Measurements from ENCODE around the gene DUSP16.
"Not testable (repeated sequence)": the region's sequence is repeated elsewhere in the genome, so short reads cannot be mapped to it uniquely, and the experiment has no call there.

Gene DUSP16

DNA sequence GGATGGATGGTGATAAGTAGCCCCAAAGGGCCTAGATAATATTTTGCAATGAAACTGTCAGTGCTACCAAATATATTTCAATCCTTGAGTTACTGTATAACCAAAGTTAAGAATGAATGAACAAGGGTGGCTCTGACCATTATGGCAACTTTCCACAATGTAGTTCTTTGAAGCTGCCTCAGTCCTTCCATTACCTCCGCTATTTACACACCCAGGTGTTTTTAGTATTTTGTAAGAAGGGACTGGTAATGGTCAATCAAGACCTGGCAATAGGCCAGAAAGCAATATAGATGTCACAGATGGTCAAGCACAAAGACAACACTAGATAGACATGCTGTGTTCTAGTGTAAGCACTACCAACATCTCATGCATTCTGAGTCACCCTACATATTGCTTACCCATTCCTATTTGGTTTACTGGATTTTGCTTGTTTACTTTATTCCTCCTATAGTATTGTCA lies 16.3 kb downstream of the DUSP16 start:
- no peak for DNase-seq (ENCODE audit: low read depth)

DNA sequence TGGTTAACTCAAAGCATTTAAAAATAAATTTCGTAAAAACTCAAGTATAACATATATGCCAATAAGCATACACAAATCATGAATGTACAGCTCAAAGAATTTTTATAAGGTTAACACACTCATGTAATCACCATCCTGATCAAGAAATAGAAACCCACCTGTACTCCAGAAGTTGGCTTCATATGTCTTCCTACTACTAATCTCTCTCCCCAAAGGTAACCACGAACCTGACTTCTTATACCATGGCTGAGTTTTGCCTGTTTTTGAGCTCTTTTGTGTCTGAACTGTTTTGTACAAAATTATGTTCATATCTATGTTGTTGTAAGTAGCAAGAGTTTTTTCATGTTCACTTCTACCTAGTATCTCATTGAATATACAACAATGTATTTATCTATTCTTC lies 18.7 kb downstream of the DUSP16 start:
- no peak for DNase-seq (ENCODE audit: low read depth)

DNA sequence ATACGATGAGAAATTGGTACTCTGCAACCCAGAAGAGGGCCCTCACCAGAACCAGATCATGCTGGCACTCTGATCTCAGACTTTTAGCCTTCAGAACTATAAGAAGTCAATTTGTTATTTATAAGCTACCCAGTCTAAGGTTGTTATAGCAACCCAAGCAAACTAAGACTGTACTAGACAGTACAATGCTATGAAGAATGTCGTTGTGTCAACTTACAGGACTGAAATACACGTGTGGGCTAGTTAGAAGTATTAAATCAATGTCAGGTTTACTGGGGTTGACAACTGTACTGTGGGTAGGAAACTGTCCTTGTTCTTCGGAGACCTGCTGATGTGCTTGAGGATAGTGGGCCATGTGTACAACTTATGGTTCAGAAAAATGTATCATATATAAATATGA lies 19.7 kb downstream of the DUSP16 start:
- no peak for DNase-seq (ENCODE audit: low read depth)

DNA sequence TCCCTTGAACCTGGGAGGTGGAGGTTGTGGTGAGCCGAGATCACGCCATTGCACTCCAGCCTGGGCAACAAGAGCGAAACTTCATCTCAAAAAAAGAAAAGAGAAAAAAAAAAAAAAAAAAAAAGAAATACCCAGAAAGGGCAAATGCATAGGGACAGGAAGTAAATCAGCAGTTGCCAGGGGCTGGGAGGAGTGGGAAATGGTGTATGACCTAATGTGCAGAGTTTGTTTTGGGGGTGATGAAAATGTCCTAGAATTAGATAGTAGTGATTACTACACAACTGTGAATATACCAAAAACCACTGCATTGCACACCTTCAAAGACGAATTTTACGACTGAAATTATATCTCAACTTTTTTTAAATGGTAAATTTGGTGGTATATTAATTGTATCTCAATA lies 20.4 kb downstream of the DUSP16 start:
- DNase-seq (ENCODE audit: low read depth): no peak

DNA sequence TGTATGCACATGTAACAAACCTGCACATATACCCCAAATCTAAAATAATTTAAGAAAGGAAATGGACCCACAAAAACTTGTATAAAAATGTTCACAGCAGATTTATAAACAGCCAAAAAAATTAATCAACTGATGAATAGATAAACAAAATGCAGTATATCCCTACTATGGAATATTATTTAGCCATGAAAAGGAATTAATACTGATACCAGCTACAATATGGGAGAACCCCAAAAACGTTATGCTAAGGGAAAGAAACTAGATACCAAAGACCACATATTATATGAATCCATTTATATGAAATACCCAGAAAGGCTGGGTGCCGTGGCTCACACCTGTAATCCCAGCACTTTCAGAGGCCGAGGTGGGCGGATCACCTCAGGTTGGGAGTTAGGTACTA lies 20.9 kb downstream of the DUSP16 start:
- no peak for DNase-seq (ENCODE audit: low read depth)

DNA sequence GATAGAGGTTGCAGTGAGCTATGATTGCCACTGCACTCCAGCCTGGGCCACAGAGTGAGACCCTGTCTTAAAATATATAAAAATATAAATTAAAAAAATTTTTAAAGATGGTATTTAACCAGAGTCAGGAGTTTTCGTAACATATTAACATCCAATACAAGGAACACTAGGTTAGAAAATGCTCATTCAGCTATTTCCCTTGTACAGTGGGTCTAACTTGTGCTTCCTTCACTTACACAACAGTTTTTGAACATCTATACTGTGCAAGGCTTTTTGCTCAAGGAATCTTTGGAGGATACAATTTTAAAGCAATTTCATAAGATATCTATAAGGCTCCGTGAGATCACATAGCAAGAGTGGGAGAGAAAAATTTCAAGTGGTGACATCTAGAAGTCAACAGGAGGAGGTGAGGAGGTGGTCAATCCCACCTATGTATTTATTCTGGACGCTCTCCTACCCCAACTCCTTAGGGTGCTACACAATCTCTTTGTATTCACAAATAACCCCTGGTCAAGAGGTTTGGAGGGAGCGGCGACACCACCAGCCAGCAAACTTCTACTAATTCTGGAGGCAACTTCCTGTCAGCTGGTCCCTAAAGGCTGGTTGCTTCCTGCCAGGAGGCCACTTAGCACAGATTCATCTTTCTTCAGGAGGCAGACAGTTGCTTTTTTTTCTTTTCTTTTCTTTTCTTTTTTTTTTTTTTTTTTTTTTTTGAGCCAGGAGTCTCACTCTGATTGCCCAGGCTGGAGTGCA lies 22.2 kb downstream of the DUSP16 start:
- DNase-seq (ENCODE audit: low read depth): no peak

DNA sequence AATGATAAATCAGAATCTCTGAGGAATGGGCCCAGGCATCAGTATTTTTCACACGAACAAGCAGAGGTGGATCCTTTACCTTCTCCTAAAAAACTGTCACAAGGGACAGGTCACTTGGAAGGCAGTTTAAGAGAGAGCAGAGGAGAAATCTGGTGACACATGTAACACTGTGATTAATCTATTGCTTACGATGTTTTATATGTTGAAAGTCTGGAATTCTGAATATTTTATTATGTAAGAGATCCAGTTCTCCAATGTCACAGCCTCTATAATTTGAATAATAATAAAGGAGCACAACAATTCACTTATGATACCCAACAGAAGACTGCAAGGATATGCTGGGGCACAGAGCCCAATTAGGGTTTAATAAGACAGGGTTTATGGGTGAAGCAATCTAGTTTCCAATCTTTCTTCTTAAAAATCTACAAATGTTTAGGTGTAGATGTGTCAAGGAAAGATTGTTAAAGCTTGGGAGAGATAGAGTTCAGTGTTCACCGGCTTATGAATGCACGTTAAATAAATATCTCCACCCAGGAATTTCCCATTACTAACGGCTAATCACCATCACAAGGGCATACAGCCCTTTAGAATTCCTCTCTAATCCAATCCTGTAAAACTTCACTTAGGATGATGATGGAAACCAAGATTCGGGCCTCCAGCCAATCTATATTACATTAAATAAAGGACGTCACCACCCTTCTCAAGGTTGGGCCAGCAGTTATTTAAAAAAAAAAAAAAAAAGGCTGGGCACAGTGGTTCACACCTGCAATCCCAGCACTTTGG lies 23.4 kb downstream of the DUSP16 start:
- DNase-seq (ENCODE audit: low read depth): no peak

DNA sequence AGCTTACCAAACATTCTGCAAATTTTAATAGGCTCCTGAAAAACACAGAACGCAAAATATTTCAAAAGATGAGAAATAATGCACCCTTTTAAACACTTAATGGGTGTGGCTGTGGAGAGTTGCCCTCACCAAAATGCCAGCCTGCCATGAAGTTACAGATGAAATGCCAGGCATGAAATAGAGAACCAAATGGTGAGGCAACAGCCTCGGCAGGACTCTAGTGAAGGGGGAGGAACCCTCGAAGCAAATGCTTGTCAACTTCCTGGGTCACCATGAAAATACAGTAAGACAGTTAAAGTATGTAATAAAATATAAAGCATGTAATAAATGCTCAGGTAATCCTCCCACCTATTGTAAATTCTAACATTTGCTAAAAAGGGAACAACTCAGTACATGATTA lies 24.1 kb downstream of the DUSP16 start:
- DNase-seq (ENCODE audit: low read depth): no peak

DNA sequence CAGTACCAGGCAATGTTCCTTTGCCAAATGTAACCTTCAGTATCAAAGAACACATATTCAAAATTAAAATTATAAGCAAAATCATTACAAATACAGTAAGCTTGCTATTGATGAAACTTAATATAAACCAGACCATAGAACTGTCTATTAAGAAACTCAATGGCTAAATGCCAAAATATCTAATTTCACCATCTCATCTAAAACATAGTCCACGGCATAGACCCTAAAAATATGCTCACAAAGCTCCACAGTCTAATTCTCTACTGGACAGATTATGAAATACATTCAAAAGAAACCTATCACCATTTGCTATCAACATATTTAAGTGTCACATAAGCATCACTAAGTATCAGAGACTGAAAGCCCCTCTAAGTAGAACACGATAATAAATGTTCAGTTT lies 25.2 kb downstream of the DUSP16 start:
- no peak for DNase-seq (ENCODE audit: low read depth)

DNA sequence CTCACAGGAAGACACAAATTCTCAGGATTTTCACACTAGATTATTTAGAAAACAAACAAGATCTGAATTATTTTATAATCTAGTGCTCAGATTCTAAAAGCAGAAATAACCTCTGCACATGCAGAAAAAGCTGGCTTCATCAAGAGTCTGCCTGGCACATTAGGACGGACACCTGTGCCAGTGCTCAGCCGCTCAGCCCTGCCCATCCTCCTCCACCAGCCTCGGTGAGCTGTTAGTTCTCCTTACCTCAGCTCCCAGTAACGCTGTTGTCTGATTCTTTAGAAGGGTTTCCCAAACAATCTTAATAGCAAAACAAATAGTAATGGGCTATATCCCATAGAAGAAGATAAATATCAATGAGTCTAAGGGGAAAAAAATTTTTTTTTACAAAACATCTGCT lies 27.7 kb downstream of the DUSP16 start:
- no peak for DNase-seq (ENCODE audit: low read depth)

DNA sequence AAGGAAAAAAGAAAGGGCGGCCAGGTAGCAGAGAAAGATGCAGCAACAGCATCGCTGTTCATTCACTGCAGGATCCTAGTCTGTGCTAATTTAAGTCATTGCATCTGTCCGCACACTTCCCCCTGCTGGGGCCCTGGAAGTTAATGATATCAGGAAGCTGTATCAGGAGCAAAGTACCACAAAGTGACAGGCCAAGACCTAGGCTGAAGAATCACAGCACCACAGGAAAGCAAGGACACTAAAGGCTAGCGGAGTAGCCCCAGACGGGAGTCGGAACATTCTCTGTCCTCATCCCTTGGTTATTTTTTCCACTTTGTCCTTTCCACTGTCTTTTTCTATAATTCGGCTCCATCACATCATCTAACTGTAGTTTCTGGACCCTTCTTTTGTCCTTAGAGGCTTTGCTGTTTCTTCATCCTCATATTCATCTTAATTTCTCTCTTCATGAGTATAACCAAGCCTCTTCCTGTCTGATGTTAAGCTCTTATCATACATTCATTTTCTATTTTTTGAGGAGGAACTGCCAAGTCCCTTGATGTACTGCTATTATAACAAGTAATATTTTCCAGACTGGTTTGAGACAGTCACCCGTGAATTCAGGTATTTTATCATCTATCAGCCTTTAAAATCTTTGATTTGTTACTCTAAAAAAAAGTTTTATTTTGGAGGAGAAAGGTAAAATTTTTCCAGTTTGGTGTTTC lies 28.3 kb downstream of the DUSP16 start:
- no peak for DNase-seq (ENCODE audit: low read depth)

DNA sequence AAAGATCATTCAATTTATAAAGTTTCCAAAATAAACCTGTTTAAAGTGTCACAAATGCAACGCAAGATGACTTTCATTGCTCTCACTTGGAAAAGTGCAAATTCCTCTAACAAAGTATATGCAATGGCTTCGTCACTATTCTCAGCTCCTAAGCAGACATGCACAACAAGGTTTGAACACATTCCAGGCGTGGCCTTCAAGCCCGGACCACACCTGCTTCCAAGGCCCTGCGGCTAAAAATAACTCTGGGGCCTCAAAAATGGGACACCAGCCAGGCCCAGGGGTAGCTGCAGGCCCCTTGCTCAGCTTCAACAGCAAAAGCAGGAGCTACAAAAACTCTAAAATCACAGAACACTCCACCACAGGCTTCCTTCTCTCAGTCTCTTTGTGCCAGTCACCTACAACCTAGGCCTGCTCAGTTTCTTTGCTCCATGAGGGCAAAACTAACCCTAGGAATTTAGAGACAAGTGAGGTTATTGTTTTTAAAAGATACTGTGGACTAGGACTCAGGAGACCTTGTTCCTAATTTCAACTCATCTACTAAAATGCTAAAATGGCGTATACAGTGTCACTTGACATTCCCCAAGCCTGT lies 29.3 kb downstream of the DUSP16 start:
- no peak for DNase-seq (ENCODE audit: low read depth)

DNA sequence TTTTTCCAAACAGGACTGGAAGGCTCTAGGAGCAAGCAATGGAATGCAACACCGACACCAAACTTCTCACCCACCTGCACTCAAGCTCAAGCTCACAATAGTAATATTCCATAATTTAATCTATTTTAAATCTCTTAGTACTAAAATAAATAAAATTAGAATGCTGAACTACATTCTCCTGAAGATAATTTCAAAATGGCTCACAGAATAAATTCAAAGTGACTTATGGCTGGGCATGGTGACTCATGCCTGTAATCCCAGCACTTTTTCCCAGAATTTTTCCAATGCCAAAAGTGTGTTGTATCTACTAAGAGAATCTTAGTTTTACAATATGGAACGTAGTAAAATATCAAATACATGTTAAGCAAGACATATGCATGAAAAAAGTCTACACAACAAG lies 31.5 kb downstream of the DUSP16 start:
- no peak for DNase-seq (ENCODE audit: low read depth)

DNA sequence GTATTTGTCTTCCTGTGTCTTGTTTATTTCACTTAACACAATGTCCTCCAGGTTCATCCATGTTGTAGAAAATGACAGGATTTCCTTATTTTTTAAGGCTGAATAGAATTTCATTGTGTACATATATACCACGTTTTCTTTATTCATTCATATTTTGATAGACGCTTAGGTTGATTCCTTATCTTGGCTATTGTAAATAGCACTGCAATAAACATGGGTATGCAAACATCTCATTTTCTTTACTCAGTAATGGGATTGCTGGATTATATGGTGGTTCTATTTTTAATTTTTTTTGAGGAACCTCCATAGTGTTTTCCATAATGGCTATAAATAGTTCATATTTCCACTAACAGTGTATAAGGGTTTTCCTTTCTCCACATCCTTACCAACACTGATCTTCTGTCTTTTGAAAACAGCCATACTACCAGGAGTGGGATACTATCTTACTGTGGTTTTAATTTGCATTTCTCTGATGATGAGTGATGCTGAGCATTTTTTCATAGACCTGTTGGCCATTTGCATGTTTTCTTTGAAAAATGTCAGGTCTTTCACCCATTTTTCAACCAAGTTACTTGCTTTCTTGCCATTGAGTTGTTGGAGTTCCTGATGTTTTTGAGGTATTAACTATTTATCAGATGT lies 32.8 kb downstream of the DUSP16 start:
- DNase-seq (ENCODE audit: low read depth): no peak

DNA sequence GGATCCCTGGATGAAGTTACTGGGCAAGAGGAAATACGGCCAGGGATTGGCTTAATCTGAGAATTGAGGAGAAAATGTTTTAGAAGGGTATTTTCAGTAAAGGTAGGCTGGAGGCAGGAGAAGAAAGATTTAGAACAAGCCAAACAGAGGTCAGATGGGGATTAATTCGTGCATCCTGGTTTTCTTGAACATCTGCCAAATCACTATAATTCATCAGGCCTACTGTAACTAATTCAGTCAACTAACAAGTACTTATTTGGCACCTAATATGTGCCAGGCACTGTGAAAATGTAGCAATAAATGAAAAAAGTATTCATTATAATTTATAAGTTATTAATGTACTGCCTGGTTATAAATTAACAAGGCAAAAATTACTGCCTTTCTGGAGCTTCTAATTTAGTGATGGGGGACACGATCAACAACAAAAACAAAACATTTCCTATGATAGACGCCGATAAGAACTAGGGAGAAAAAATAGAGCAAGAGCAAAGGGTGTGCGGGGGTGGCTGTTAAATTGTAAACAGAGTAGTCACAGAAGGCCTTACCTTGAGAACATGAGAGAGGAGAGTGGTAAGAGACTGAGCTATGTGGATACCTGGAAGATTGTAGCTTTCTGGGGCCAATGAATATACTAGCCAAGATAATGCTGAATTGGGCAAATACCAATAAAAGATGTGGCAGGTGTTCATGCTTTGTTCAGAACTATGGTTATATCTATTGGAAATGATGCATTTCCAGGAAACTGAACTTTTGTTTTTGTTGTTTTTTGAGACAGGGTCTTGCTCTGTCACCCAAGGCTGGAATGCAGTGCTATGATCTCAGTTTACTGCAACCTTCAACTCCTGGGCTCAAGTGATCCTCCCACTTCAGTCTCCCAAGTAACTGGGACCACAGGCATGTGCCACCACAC lies 34.0 kb downstream of the DUSP16 start:
- DNase-seq (ENCODE audit: low read depth): no peak

DNA sequence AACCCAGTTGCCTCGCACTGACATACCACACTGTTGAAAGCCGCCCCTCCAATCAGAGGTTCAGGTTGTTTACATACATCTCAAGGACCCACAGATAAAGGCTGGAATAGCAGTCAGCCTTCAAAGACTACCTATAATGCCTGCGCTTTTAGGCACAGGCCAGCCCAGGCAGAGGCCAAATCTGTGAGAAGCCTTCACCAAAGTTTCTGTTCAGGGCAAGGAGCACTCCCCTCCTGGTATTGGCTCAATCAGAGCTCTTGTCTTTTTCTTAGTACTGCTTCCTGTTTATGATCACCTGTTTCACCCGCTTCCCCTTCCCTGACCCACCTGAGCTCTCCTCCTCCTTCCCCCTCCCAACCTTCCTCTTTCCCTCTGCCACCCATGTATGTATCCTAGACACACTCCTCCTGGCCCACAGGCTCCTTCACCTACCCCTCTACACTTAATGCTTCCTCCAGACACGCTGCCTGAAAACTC lies 34.8 kb downstream of the DUSP16 start:
- no peak for DNase-seq (ENCODE audit: low read depth)

DNA sequence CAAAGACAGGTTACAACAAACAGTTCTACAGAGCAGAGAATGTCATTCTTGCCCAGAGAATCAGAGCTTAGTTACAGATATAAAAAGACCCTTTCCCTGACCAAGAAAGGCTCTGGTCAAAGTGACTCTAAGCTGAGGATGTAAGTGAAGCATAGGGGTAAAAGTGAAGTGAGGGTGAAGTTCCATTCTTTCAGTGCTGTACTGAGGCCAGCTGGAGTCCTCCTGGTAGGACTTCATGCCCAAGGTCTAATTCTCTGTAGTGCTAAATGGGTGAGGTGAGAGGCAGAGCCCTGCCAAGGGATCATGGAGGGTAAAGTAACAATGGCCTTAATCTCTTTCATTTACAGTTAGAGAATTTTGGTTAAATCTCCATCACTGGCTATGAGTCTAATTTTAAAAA lies 38.5 kb downstream of the DUSP16 start:
- no peak for DNase-seq (ENCODE audit: low read depth)

DNA sequence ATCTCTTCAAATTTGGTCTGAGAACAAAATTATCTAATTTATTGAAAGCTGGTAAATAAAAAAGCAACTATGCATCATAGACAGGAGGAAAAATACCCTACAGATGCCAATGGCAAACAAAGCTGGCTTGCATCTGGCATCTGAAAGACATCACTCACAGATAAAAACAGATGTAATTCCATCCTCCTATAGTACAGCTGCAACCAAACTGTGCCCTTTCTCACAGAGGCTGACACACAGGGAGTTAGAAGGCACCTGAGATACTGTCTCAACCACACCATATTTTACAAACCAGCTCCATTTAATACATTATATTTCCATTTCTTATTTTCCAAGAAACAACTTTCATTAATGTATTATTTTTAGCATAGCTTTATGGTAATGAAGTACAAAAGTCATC lies 39.4 kb downstream of the DUSP16 start:
- no peak for DNase-seq (ENCODE audit: low read depth)

DNA sequence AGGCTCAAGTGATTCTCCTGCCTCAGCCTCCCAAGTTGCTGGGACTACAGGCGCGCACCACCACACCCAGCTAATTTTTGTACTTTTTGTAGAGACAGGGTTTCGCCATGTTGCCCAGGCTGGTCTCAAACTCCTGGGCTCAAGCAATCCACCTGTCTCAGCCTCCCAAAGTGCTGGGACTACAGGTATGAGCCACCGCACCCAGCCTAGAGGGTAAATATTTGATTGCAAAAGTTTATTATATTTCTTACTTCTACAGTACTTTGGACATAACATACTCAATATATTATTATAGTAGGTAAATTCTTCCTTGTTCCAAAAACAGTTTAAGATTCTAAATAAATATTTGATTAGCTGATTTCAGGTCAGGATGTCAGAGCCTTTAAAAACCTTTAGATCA lies 40.0 kb downstream of the DUSP16 start:
- not testable (repeated sequence) for DNase-seq (ENCODE audit: low read depth)

DNA sequence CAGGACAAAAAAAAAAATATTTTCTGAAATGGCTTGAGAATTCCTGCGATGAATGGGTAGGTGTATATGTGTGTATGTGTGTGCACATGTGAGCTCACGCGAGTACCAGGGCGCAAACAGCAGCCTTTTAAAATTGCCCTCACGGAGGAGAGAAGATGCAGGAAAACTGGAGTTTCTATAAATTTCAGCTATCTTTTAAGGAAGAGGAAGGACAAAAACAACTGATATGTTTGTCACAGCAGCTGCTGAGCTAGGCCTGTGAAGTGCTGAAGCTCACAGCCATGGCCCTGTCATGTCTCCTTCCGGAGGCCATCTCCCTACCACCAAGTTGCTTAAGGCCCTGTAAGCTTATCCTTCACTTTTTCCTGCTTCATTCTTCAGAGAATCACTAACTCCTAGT lies 40.8 kb downstream of the DUSP16 start:
- DNase-seq (ENCODE audit: low read depth): no peak

DNA sequence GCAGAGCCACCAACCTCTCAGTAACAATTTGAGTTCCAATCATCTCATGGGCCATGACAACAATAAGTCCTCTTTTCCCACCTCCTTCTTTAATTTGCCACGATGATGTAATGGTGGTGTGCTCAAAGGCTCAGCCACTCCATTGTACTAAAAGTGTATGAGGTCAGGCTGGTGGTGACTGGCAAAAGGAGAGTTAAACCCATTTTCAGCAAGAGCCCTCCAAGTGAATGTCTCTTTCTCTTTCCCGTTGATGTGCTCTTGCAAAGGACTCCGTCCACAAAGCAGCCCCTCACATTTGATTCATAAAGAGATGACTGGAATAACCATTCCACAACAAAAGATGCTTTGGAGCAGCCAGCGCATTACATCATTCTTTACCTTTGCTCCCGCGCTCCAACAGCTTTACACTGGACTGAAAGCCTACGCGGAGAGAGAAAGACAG lies 41.6 kb downstream of the DUSP16 start:
- no peak for DNase-seq (ENCODE audit: low read depth)

Measured in stimulated activated CD8-positive, alpha-beta memory T cell treated with anti-CD3 and anti-CD28 coated beads, Interleukin-15, amount 100 ng/mL, for 24 hours (primary cell).